GM21723 (cell line): Measurements from ENCODE around the gene ANXA5.
"Not testable (repeated sequence)": the region's sequence is repeated elsewhere in the genome, so short reads cannot be mapped to it uniquely, and the experiment has no call there.

ENCODE experiments used
- ATAC-seq: cut with Tn5 transposase; IDR thresholded peaks from one replicate; pipeline ENCODE4 v1.9.1; 2021; ENCODE audit warnings: mild to moderate bottlenecking, moderate library complexity; ENCODE audit not compliant: unreplicated experiment

ANXA5 gene

DNA sequence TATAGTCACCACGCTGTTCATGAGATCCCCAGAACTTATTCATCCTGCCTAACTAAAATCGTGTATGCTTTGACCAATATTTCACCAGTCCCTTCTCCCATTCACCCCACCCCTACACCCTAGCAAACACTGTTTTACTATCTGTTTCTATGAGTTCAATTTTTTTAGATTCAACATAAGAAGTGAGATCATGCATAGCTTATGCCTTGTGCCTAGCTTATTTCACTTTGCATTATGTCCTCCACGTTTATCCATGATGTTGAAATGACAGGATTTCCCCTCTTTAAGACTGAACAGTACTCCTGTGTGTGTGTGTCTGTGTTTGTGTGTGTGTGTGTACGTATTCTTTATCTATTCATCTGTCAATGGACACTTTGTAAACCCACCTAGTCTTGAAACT is 16.8 kb downstream of the ANXA5 start:
- ATAC-seq = no peak

DNA sequence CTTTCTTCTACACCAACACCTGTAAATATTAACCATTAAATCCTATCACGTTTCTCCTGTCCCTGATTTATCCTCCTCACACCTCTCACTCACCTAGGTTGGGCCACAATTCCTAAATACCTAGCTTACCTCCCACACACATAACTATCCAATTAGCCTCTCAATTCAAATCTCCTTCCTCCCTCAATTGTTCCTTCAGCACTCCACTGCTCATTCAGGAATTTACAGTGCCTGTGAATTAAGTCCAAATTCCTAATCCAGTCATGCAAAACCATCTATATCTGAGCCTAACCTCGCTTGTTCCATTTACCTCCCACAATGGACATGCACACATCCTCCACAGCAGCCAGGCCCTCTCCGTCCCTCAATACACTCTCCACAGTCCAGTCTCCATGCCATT is 17.5 kb downstream of the ANXA5 start:
- no peak for ATAC-seq

DNA sequence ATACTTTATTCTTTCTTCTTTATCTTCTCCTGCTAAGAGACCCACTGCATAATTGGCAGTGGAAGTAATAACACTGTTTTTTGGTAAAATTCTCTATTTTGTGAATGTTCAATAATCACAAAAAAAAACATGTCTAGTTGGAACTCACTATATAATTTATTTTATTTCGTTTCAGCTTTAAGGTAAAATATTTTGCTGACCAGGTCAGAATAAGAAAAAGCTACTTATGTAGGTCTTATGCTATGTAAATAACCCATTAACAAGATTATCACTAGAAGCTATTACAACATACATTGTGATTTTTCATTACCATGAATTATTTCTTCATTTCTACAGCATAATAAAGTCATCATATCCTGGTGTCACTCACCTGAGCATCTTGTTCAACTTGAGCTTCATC is 19.3 kb downstream of the ANXA5 start:
- no peak for ATAC-seq

DNA sequence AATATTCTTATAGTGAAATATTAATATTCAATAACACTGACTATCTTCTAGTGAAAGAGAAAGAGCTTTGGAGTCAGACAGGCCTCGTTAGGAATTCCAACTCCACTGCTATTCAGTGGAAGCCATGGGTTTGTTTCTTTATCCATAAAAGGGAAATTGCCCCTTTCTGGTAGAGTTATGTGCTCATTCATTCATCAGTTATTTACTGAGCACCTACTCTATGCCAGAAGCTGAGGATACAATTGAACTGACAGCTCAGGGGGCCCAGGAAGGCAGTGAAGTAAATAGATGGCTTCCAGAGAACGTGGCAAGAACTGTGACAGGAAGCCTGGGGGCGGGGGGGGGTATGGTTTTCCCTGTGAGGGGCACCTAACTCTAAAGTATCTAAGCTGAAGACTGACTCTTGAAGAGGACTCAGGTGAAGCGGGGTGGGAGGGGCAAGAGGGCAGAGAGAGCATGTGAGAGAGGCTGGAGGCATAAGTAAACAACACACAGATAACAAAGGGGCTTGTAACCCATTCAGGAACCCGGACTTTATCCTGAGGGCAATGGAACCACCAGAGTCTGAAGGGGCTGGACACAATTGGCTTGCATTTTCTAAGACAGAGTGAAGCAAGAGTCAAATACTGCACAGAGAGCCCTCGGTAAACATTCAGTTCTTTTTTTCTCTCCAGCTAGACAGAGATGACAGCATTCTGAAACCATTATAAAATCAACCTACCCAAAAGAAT is 20.3 kb downstream of the ANXA5 start:
- no peak for ATAC-seq

DNA sequence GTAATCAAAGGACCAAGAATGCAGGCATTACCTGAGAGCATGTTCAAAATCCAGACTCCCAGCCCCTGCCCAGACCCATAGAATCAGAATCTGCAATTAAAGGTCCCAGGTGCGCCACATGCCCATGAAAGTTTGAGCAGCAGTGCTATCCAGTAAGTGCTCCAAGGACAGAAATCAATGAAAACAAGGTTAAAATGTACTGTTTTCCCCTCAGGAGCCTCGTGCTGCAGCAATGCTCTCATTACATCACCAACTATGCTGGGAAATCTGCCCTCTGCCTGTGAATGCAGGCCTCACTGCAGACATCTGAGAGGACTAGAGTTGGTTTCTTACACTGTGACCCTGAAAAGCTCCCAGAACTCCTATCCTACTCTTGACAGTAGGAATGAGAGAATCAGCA is 21.1 kb downstream of the ANXA5 start:
- no peak for ATAC-seq

DNA sequence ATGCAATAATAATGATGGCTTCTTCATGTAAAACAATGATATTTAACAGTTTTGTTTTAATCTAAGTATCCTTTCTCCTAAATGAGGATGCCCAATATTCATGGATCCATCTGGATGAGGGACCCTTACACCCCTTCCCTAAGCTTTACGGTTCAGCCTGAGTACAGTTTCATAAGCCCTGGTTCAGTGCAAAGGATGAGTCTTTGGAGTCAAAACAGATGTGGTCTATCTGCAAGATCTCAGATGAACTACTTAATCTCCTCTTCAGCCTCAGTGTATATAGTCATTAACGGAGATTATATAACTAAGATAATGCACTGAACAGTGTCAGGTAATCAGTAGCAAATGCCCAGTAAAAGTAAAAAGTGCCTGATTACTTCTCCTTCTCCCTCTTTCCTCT is 22.1 kb downstream of the ANXA5 start:
- no peak for ATAC-seq

DNA sequence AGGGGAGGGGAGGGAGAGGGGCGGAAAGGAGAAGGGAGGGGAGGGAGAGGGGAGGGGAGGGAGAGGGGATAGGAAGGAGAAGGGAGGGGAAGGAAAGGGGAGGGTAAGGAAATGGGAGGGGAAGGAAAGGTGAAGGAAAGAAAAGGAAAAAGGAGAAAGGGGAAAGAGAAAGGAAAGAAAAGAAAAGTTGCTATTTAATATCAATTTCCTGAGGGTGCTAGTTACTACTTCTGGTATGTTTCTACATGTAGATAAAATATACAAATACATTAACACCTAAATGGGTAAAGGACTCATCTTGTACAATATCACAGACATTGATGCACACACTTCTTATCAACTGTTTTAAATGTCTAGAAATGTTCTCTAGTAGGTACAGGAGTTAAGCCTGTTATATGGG is 22.6 kb downstream of the ANXA5 start:
- no peak for ATAC-seq

DNA sequence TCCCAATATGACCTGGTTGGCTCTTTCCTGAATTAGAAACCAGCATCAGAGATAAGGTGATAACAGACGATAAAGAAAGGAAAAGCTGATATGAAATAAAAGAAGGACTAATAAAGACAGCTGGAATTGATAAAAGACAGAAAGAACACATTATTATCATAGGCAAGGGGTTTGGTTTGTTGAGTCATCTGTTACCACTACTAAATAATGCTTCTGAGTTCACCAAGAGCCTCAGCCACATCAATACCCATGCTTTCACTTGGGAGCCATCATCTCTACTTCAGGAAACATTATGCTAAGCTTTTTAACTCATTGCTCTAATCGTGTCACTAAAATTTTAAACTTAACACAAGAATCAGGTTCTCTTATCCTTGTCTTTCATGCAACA is 27.6 kb downstream of the ANXA5 start:
- no peak for ATAC-seq

DNA sequence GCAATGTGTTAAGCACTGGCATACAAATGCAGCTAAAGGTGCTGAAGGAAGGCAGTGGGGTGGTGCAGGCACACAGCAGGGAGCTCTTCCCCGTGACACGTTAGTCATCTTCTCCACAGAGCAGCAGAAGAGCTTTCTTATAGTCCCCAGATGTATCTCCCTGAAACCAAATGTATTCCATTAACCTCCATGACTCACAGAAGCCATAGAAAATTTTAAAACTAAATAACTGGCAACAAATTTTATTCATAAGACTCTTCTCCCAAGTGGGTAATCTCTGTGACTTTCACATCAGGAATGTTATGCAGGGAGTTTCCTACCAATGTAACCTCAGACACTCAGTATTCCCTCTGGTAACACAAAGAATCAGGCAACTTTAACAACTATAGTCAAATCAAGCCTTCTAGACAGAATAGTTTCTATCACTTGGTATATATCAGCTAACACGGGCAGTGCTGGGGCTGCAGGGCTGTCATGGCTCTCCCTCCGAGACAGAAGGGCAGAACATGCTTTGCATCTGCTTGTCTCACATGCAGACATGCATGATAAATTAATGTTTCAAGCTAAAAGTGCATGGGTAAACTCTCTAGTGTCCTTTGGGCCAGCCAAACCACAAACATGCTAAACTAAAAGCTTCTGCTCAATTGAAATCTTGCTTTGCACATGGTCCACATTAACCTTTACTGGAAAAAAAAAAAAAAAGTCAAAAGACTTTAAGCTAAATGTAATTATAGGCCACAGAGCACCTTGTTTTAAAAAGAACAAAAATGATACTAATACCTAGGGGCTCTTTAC is 28.2 kb downstream of the ANXA5 start:
- ATAC-seq = no peak

DNA sequence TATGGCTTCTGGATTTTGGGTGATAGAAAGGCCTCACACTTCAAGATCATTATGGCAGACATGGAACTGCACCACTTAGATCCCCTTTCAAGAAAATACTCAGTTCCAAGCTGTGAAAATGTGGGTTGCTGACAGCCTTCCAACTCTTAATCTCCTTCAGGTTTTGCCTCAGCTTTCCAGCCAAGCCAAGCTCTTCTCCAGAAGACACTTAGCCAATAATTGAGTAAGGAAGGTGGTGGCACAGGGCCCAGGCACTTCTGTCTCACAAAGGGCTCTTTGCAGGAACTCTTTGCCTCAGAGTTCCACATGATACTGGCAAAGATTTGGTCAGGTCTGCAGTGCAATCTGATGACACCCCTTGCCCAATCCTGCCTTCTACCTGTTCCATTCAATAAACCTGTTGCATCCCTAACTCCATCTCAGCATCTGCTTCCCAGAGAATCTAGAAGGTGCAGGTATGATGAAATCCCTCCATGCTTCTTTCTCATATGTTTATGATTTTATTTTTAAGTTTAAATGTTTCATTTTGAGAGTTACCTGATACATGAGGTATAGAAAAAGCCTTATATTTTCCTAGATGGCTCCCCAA is 30.6 kb downstream of the ANXA5 start:
- ATAC-seq = no peak

DNA sequence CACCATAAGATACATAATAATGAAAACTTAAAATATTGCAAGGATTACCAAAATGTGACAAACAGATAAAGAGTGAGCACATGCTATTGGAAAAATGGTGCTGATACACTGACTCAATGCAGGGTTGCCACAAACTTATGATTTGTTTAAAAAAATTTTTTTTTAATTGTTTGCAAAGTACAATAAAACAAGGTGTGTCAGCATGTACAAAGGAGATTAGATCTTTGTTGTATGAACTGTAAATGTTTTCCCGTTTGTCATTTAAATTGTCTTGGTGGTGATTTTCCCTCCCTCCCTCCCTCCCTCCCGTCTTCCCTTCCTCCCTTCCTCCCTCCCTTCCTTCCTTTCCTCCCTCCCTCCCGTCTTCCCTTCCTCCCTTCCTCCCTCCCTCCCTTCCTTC is 31.4 kb downstream of the ANXA5 start:
- no peak for ATAC-seq

DNA sequence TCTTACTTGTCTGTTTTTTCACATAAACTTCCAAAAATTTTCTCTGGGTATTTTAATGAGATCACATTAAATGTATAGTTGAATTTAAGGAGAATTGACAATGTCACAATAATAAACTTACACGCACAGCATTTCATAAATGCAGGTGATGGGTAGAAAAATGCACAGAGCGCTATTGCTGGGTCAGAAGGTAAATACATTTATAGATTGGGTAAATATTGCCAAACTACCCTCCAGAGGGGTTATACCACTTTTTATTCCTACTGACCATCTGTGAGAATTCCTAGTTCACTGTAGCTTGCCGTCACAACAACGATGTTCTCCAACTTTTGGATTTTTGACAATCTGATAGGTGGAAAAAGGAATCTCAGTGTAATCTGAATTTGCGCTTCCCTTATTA is 34.6 kb downstream of the ANXA5 start:
- no peak for ATAC-seq

DNA sequence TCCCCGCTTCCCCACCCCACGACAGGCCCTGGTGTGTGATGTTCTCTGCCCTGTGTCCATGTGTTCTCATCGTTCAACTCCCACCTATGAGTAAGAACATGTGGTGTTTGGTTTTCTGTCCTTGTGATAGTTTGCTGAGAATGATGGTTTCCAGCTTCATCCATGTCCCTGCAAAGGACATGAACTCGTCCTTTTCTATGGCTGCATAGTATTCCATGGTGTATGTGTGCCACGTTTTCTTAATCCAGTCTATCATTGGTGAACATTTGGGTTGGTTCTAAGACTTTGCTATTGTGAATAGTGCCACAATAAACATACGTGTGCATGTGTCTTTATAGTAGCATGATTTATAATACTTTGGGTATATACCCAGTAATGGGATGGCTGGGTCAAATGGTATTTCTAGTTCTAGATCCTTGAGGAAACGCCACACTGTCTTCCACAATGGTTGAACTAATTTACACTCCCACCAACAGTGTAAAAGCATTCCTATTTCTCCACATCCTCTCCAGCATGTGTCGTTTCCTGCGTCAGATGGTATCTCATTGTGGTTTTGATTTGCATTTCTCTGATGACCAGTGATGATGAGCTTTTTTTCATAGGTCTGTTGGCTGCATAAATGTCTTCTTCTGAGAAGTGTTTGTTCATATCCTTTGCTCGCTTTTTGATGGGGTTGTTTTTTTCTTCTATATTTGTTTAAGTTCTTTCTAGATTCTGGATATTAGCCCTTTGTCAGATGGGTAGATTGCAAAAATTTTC is 36.4 kb downstream of the ANXA5 start:
- not testable (repeated sequence) for ATAC-seq

DNA sequence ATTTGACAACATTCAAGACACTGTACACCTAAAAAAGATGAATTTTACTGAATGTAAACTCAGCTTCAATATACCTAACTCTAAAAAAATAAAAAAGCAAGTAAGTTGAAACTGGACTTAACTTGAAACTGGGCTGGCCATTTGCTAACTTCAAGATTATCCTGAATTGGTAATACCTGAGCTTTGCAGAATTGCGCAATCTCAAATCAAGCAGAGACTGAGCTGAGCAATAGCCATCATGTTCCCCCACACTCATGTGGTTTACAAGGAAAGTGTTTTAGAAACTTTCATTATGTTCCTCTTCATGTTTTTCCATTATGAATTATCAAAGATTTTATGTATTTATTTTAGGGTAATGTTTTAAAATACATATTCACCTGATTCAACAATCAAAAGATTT is 38.7 kb downstream of the ANXA5 start:
- no peak for ATAC-seq

DNA sequence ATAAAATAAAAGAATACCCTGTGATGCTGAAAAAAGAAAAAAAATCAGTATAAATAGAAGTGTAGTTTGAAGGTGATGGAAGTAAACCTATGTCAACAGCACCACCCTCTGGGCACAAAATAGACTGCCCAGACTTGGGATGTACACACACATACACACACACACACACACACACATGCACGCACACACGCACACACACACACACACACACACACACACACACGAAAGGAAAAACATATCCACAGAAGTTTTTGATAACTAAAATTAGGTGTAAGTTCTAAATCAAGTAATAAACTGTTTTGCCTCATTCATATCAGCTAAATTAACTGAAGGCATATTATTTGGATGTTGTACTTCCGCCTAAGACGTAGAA is 40.5 kb downstream of the ANXA5 start:
- ATAC-seq = peak; percentile 58

DNA sequence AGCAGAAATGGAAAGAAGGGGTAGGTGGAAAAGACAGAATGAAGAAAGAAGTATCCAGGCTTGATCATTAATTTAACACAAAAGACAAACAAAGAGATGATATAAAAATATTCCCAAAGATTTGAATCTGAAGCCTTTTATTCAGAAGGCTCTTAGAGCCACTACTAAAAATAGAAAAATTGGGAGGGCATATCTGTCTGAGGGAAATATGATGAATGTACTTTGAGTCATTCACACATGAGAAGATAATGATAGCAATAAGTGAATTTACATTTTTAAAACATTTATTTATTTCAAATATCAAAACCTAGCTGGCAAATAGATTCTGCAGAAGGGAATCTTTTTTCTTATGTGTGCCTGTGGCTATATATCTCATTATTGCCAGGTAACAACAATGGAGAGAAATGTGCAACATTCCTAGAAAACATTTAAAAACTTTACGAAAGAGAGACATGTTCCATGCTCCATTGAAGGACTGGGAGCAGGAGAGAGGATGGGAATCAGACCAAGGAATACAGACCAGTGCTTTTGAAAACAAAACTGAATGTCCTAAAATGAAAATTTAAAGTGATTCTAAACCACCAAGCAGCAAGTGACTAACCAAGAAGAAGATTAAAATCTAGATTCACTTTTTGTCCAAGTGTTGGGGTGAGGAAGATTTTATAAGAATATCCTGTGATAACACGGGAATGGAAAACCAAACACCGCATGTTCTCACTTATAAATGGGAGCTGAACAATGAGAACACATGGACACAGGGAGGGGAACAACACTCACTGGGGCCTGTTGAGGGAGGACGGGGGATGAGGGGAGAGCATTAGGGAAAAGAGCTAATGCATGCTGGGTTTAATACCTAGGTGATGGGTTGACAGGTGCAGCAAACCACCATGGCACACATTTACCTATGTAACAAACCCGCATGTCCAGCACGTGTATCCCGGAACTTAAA is 41.2 kb downstream of the ANXA5 start:
- no peak for ATAC-seq

DNA sequence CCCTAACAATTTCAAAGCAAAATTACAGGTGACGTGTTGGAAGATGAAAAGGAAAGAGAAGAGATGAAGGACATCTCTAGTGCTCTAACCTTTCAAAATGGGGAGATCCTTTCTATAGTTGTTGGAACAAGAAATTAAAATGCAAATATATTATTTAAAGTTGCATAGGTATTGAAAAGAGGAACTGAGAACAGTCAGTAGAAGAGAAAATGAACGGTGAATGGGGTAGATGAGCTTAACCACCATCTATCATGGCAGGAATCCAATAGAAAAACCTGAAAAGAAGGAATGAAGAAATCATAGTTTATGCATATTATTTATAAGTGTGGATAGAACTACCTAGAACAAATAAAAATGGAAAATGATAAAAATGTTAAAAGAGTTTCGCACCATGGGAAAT is 42.0 kb downstream of the ANXA5 start:
- peak; percentile 93 for ATAC-seq

DNA sequence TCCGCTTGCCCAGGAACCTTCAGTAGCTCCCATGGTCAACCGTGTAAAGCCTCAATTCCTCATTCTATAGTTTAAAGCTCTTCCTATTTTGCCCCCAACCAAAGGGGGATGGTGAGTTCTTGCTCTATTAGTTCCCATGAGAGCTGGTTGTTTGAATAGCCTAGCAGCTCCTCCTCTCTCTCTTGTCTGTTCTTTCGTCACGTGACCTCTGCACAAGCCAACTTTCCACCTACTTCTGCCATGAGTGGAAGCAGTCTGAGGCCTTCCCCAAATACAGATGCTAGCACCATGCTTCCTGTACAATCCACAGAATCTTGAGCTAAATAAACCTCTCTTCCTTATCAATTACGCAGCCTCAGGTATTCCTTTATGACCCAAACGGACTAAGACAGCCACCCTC is 42.8 kb downstream of the ANXA5 start:
- no peak for ATAC-seq

DNA sequence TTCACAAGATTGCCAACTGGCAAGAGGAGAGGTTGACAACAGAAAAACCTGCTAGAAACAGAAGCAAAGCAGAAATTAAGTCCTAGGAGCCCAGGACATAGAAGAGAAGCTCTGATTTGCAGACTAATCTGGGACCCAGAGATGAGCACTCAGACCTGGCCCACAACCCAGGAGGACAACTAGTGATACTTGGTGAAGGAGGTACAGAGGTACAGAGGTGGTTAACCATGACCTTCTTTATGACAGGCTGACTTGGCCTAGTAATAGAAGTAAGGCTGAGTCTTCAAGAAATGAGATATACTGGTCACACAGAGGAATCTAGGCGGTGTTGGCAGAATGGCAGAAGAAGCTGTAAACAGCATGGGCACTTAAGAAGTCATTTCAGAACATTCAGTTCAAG is 43.6 kb downstream of the ANXA5 start:
- no peak for ATAC-seq

DNA sequence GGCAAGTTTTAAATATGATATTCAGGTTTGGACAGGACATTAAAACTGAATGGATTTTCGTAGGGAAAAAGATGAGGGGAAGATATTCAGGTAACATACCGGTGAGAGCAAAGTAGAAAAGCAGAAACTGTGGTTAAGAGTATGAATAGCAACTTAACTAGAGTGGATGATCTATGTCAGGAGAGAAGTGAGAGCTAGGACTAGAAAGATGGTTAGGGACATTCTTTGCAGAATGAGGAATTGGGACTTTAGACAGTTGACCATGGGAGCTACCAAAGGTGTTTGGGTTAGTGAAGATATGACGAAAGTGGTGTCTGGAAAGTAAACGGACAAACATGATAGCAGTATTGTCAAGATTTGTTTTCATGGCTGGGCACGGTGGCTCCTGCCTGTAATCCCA is 45.2 kb downstream of the ANXA5 start:
- no peak for ATAC-seq
